Fibroblast of peridontal ligament (primary cell): ENCODE data around the gene EAF1.
A peak's percentile ranks its signal among the peaks of the same experiment; 100 is the strongest.
"Not testable (repeated sequence)": the region's sequence is repeated elsewhere in the genome, so short reads cannot be mapped to it uniquely, and the experiment has no call there.

Experiments
- DNase-seq: peaks from one replicate; pipeline ENCODE4 v3.0.0-alpha.2; 2010; ENCODE audit errors: extremely low read depth

Gene EAF1

GRCh38 chr3:15405448-15406050, 21.8 kb upstream of the EAF1 start:
- DNase-seq: peak; percentile 86

DNA sequence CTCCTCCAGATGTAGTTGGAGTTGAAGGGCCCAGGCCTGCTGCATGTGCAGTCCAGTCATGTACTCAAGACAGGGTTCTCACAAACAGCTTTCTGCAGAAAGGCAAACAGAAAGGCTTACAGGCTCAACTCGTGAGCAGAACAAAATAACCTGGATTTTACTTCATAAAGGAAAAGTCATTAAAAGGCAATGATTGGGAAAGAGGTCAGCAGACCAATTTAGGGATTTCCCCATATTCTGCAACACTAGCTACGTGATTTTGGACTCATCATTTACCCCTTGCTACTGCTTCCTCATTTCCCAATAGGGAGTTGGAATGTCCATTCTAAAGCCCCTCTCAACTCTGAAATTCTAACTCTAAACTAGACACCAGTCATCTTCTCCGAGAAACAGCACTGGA, 18.2 kb upstream of the EAF1 start:
- DNase-seq: no peak

DNA sequence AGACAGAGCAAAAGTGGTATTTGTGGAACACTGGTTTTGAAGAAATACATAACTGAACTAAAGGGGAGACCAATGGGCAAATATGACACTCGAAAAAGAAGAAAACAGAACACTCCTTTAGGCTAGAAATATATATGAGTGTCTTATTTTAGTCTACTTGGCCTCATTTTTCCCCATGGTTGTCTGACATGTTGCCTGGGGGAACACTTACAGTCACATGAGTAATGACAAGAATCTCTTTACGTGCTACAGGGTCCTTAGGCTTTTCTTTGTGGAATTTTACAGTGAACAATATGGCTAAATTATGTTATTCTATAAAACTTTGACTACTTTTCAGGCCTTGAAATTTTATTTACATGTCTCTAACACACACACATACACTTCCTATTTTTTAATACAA, 17.6 kb upstream of the EAF1 start:
- DNase-seq: no peak

- not testable (repeated sequence) for DNase-seq
Observed at GRCh38 chr3:15410966-15411365, 16.4 kb upstream of the EAF1 start.

- no peak for DNase-seq
Observed at GRCh38 chr3:15420871-15421270, 6.5 kb upstream of the EAF1 start.

DNA sequence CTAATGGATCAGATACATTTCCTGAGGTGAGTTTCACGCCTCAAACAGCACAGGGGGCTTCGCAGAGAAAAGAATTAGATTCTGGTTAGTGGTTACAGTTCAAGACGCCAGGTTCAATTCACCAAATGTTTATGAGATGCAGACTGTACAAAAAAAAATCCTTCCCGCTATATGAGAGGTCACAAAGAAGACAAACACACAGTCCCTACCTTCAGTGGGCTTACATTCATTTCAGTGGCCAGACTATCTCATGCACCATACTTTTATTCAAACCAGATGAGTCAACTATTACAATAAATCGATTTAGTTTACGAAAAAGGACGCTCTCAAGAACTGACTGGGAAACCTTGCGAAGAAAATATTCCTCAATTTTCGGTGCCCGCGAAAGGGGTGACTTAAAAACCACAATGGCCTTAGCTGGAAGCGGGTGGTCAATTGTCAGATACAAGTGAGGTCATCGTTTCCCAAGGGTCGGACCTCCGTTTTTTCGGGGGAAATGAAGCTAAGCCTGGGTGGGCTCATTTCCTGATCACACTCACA, 749 bp upstream of the EAF1 start:
- DNase-seq: no peak

- DNase-seq: no peak
Observed at GRCh38 chr3:15427981-15428380, 583 bp downstream of the EAF1 start.

GRCh38 chr3:15428539-15428938, 1.1 kb downstream of the EAF1 start:
- DNase-seq: peak; percentile 71

DNA sequence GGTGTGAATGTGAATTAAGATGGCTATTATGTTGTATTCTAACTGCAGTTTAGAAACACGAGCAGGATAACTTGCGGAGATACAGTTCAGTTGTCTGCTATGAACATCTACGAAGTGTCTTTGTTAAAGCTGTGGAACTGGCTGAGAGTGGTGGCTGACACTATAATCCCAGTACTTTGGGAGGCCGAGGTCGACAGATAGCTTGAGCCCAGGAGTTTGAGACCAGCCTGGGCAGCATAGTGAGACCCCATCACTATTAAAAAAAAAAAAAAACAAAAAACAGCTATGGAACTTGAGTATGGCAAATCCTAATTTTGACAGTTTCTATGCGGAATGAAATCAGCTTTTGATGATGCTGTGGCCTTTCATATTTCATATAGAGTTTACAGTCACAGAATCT, 1.7 kb downstream of the EAF1 start:
- DNase-seq: no peak

- no peak for DNase-seq
Observed at GRCh38 chr3:15430624-15431023, 3.2 kb downstream of the EAF1 start.

GRCh38 chr3:15431256-15431837, 3.9 kb downstream of the EAF1 start:
- no peak for DNase-seq

DNA sequence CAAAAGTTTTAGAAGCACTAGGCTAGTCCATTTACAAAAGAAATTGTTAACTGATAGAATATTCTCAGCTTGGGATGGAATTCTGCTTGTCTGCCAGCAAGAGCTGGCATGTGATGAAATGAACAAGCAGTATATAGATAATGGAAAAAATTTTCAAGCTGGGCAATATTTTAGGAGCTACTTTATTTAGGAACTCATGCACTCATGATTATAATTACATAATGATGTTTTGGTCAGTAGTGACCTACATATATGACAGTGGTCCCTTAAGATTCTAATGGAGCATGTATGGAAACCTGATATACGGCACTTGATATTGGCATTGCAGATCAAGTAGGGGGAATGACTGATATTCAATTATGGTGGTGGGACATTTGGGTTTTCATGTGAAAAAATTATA, 6.1 kb downstream of the EAF1 start:
- DNase-seq: no peak

DNA sequence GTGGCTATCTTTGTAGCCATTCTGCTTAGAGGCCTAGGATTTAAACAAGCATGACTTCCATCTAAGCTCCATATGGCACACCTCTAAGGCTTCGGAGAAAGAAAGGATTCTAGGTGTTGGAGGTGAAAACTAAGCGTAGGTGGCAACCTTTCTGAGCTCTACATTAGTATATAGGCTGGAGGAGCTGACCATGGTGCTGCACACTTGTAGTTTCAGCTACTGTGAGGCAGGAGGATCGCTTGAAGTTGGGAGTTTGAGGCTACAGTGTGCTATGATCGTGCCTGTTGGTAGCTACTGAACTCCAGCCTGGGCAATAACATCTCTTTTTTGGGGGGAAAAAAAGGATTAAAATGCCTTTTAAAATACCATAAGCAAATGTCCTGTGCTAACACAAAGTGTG, 7.4 kb downstream of the EAF1 start:
- no peak for DNase-seq

GRCh38 chr3:15436246-15436645, 8.8 kb downstream of the EAF1 start:
- DNase-seq: no peak

- peak; percentile 95 for DNase-seq
Observed at GRCh38 chr3:15438983-15439382, 11.6 kb downstream of the EAF1 start.

- DNase-seq: peak; percentile 84
Observed at GRCh38 chr3:15439476-15439875, 12.1 kb downstream of the EAF1 start.

- peak; percentile 78 for DNase-seq
Observed at GRCh38 chr3:15440891-15441290, 13.5 kb downstream of the EAF1 start.

- DNase-seq: peak; percentile 92
Observed at GRCh38 chr3:15443826-15444524, 16.6 kb downstream of the EAF1 start.

GRCh38 chr3:15449489-15450224, 22.3 kb downstream of the EAF1 start:
- DNase-seq: no peak

DNA sequence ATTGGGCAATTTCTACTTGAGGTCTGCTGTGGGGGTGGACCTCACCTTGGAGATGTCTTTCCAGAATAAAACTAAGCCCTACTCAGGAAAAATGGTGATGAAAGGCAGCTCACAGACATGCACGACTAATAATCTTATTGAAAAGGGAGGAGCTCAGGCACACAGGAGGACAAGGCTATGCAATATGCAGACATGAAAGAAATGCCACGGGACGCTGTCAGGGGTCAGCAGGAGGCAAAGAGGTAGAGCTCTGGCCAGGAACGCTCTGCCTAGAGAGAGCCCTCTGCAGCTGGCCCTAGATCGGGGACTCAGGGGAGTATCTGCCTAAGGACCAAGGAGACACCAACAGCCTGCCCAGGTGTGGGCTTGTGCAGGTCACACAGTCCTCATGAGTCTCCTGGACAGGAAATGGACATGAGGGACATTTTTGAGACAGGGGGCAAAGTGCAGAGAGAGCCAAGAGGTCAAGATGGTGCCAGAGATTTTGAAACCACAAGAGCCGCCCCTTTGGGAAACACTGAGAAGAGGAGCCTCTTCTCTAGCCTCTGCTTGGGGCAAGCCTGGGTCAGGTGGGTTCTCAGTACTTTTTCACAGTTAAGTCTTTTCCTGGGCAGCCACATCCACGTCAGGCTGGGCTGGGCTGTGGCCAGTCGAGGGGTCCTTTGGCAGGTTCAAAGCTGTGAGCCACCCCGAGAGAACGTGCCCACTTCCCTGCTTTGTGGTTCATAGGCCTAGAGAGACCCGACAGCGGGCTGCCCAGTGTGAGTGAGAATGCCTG, 23.2 kb downstream of the EAF1 start:
- no peak for DNase-seq

DNA sequence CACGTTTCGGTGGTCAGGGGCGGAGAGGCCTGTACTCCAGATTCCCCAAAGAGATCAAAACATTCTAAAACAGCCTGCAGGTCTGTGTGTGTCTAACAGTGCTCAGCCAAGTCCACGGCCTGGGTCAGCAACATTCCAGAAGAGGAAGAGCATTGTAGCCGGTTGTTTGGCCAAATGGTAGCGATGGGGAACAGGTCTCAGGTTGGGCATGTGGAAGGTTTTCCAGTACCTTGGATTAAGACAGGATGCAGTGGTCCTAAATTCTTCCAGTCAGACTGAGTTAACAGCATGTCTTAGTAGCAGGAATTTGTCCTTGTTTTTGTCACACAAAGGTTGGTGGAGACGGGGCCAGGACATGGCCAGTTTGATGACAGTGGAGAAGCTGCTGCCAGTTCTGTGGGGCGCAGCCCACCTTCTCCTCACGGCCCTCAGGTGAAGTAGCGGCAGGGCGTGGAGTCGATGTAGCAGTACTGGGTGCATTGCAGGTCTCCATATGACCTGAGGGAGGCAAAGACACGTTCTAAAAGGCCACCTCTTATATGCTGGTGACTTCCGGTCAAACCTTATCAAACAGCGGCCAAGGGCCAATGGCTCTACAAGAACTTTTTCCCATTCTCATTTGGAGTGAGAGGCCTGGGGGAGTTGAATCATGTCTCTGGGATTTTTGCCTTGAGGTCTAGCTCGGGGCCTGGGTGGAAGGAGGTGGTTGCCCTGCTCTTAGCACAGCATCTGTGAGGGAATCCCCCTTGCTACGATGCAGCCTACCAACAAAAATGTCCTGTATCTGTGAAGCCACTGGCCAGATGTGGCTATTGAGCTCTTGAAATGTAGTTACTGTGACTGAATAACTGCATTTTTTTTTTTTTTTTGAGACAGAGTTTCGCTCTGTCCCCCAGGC, 24.1 kb downstream of the EAF1 start:
- DNase-seq: no peak
